HG03039 (cell line): ENCODE measurements around the gene TRPC4AP.
"Not testable (repeated sequence)": the region's sequence is repeated elsewhere in the genome, so short reads cannot be mapped to it uniquely, and the experiment has no call there.

Source experiments
- ATAC-seq: cut with Tn5 transposase; IDR thresholded peaks from one replicate; pipeline ENCODE4 v1.9.1; 2021; ENCODE audit warnings: mild to moderate bottlenecking, moderate library complexity; ENCODE audit not compliant: unreplicated experiment

Gene TRPC4AP

DNA sequence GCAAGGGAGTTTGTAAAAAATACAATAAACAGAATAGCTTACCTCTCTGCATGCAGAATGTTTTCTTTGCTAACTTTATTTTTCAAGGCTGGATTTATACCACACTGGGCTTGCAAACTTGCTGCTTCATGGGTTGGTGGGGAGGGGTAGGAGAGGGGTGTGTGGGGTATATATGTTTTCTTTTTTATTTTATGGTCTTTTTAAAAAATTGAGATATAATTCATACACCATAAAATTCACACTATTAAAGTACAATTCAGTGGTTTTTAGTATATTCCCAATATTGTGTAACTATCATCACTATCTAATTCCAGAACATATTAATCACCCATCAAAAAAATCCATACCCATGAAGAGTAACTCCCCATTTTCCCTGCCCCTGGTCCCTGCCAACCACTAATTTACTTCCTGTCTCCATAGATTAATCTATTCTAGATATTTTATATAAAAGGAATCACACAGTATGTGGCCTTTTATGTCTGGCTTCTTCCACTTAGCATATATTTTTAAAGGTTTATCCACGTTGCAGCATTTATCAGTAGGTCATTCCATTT is 14.3 kb upstream of the TRPC4AP start:
- no peak for ATAC-seq

DNA sequence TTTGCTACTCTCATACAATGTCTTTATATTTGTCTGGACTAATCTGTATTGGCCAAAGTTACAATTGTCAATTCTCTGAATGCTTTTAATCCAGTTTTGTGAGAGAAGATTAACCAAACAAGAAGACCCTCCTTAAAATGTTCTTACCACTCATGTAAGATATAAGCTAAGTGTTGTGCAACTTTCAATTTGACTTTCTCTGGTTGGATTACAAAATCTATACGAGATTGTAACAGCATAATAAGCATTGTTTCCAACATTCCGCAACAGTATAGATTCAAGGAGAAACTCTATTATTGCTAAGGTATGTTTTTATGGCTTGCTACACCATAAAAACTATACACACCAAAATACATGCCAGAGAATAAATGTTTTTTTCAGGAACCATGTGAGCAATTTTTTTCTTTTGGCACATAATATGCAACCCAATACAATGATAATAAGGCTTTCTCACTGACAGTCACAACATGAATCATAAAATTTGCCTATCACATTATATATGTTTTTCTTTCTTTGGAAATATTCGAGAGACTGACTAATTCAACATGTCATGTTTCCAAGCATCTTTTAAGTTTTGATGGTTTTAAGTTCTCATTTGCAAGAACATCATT is 12.2 kb upstream of the TRPC4AP start:
- ATAC-seq = no peak

DNA sequence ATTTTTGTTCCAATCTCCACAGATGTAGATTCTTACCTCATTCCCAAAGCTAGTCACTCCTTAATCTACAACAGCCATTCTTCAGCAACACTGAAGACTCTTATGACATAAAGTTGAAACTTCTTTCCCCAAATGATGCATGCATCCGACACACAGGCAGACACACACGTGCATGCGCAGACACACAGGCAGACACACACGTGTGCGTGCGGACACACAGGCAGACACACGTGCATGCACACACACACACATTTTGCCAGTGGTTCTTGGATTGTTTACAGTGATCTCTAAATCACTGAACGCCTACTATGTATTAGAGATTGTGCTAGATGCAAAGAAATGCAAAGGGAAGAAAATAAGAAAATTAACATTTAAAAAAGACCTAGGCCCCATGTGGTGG is 9.0 kb upstream of the TRPC4AP start:
- no peak for ATAC-seq

- ATAC-seq = no peak
Measured at GRCh38 chr20:35093267-35093884, 769 bp upstream of the TRPC4AP start.

DNA sequence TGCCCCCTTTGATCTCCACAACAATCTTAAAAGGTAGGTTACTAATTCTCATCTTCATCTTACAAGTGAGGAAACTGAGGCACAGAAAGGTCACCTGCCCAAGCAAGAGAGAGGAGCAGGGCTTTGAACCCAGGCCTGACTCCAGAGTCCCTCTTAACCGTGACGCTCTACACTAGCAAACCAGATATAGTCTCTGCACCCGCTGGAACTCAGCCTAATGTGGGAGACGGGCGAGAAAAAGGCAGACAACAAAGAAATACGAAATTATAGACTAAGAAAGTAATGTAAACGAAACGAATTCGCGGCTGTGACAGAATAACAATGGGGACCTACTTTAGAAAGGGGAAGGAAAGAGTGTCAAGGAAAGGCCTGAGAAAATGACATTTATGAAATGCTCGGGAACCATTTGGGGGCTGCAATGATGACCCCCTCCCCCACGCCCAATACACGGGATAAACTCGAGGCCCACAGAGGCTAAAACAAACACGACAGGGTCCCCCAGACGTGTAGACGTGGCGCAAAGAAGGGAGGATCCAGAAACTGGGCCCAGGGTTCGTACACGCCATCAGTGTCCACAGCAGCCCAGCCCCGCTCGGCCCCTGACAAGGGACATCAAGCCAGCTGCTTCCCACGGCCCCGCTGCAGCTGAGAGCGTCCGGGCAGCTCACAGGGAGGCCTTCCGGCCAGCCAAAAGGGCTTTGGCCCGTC is 637 bp downstream of the TRPC4AP start:
- ATAC-seq = peak; percentile 7

DNA sequence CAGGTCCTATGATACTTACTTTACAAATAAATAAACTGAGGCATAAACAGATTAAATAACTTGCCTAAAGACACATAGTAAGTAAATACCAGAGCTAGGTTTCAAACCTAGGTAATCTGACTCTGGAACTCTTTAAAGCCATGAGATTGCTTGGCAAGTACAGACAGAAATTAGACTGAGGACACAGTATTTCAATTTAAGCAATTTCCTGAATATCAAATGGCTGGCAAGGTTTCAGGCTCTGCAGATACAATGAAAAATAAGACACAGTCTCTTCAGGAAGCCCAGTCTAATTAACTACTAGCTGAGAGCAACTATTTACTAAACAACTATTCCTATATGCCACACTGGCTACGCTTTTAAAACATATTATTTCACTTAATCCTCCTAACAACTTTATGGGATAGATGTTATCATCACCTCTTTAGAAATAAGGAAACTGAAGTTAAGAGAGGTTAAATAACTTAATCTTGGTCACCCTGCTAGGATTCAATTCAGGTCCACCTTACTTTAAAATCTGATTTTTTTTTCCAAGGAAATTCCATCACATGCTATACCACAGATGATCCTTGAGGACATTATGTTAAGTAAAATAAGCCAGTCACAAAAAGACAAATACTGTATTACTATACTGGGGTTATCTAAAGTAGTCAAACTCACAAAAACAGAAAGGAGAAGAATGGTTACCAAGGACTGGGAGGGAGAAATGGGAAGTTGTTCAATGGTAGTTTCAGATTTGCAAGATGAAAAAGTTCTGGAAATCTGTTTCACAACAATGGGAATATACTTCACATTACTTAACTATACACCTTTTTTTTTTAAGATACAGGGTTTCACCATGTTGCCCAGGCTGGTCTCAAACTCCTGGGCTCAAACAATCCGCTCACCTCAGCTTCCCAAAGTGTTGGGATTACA is 4.1 kb downstream of the TRPC4AP start:
- ATAC-seq = no peak

- ATAC-seq = no peak
Measured at GRCh38 chr20:35087791-35088190, 4.8 kb downstream of the TRPC4AP start.

- no peak for ATAC-seq
Measured at GRCh38 chr20:35087355-35087754, 5.3 kb downstream of the TRPC4AP start.

- ATAC-seq = no peak
Measured at GRCh38 chr20:35085477-35086225, 7.0 kb downstream of the TRPC4AP start.

GRCh38 chr20:35084998-35085397 is 7.6 kb downstream of the TRPC4AP start:
- no peak for ATAC-seq

DNA sequence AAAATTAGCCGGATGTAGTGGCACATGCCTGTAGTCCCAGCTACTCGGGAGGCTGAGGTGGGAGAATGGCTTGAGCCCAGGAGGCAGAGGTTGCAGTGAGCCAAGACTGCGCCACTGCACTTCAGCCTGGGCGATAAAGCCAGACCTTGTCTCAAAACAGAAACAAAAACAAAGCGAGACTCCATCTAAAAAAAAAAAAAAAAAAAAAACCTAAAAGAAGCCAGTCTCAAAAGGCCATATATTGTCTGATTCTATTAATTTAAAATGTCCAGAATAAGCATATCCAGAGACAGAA is 12.3 kb downstream of the TRPC4AP start:
- not testable (repeated sequence) for ATAC-seq

DNA sequence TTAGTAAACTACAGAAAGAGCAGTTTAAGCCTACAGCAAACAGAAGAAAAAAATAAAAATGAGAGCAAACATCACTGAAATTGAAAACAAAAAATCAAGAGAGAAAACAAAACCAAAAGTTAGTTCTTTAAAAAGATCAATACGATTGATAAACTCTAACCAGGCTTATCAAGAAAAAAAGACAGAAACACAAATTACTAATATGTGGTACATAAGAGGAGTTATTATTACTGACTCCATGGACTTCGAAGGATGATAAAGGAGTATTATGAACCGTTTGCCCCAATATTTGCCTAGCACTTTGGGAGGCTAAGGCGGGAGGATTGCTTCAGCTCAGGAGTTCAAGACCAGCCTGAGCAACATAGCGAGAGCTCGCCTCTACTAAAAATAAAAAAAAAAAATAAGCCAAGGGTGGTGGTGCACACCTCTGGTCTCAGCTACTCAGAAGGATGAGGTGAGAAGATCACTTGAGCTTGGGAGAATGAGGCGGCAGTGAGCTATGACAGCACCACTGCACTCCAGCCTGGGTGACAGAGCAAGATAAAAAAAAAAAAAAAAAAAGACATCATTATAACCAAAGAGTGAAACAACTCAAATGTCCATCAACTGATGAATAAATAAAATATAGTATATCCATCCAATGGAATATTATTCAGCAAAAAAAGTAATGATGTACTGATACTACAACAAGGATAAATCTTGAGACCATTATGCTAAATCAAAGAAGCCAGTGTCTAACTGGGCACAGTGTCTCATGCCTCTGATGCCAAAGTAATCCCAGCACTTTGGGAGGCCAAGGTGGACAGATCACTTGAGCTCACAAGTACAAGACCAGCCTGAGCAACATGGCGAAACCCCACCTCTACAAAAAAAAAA is 12.9 kb downstream of the TRPC4AP start:
- no peak for ATAC-seq

GRCh38 chr20:35077872-35078271 is 14.7 kb downstream of the TRPC4AP start:
- ATAC-seq = no peak

DNA sequence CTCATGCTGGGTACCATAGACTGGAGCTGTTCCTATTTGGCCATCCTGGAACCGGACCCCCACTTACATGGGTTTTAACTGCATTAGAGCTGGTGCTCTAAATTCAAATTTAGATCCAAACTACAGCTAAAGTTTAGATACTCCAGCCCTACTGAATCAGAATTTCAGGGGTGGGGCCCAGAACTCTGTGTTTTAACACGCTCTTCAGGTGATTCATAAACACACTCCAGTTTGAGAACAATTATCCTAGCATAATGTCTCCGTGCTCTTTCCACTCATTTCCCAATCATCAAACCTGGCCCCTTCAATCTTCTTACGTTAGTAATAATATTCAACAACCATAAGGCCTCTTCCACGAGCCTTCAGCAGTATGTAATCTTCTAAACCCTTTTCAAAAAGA is 15.3 kb downstream of the TRPC4AP start:
- ATAC-seq = no peak

- not testable (repeated sequence) for ATAC-seq
Measured at GRCh38 chr20:35071436-35072153, 21.0 kb downstream of the TRPC4AP start.

DNA sequence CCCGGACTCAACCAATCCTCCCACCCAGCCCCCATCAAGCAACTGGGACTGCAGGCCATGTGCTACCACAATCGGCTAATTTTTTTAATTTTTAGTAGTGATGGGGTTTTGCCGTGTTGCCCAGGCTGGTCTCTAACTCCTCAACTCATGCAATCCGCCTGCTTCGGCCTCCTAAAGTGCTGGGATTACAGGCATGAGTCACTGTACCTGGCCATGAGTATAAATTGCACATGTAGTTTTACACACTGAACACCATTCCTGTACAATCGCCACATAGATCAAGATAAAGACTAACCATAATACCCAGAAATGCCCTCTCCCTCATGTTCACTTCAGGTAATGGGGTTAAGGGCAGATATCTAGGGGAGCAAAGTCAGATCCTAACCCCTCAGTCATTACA is 26.4 kb downstream of the TRPC4AP start:
- no peak for ATAC-seq

DNA sequence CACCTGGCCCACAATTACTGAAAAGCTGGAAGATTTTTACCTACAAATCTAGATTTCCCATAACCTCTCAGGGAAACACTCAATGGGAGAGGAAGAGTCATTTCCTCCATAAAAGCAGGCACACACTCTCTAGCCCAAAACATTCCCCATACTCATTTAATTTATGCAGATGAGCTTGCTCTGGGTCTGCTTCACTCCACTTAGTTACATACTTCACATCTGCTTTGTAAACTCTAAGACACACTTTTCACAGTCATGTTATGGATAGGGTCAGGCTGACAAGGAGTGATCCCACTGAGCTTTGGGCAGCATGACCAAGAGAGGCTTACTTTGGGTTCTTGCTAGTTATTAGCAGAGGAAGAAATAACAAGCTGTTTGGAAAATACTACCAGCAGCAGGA is 27.4 kb downstream of the TRPC4AP start:
- ATAC-seq = no peak

- ATAC-seq = no peak
Measured at GRCh38 chr20:35063168-35063567, 29.4 kb downstream of the TRPC4AP start.

DNA sequence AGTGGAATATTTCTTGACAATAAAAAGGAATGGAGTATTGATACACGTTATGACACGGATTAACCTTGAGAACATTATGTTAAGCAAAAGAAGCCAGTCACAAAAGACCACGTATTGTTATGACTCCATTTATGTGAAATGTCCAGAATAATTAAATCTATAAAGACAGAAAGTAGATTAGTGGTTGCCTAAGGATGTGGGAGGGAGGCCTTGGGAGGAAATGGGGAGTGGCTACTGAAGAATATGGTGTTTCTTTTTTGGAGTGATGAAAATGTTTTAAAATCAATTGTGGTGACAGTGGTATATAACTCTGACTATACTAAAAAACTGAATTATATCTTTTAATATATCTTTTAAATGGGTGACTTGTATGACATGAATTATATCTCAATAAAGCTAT is 30.1 kb downstream of the TRPC4AP start:
- no peak for ATAC-seq
